HUES48 (cell line): ENCODE measurements around the gene PNCK.

Source experiments
- H3K27ac ChIP-seq: one replicate; pipeline ENCODE4 v1.7.0; 2013; ENCODE audit warnings: low read depth, low read length, inconsistent platforms
- H3K27me3 ChIP-seq: 2 replicates; pipeline ENCODE4 v1.6.1; 2013; ENCODE audit warnings: mild to moderate bottlenecking, low read length; ENCODE audit not compliant: control insufficient read depth, insufficient read depth
- H3K36me3 ChIP-seq: 2 replicates; pipeline ENCODE4 v1.6.1; 2013; ENCODE audit warnings: low read length; ENCODE audit not compliant: control insufficient read depth, insufficient read depth
- H3K4me1 ChIP-seq: 2 replicates; pipeline ENCODE4 v1.6.1; 2013; ENCODE audit warnings: mild to moderate bottlenecking, low read length; ENCODE audit not compliant: control insufficient read depth, insufficient read depth
- H3K4me3 ChIP-seq: 2 replicates; pipeline ENCODE4 v1.5.1; 2013; ENCODE audit warnings: mild to moderate bottlenecking, low read depth, low read length
- H3K9ac ChIP-seq: 2 replicates; pipeline ENCODE4 v1.6.1; 2013; ENCODE audit warnings: mild to moderate bottlenecking, low read depth, low read length, moderate library complexity
- H3K9me3 ChIP-seq: 2 replicates; pipeline ENCODE4 v1.6.1; 2013; ENCODE audit warnings: low read length; ENCODE audit not compliant: control insufficient read depth, insufficient read depth

PNCK gene

DNA sequence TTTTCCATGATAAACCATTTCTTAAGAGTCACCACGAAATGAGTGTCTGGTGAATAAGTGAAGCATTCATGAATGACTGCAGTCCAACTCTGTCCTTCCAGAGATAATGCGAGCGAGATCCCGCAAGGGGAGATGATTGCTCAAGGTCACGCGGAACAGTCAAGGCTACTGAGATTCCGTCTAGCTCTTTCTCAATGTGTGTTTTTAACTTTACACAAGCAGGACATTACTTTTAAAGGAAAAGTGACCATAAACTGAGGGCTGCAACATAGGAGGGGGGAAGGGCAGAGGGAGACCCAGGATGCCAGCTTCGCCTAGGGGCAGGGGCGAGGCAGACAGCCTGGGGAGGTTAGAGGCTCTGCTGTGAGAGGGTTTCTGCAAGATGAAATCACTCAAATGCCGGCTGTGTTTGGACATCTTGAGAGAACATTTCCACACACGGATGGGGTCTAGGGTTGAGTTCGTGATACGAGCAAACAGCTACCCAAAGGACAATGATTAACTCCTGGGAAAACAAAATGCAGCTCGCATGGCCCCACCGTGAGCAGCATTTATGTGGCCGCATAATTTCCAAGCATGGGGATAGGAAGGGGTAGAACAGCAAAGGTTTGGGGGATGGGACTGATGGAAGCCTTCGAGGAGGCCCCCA, 50.8 kb downstream of the PNCK start:
- H3K36me3 ChIP-seq = no peaks in the 10 kb centered on the region
- peaks cover 34% of the 10 kb centered on the region for H3K9me3 ChIP-seq
- H3K9ac ChIP-seq = no peak overlapping the region
- H3K27ac ChIP-seq = no peak overlapping the region
- H3K4me1 ChIP-seq = no peaks in the 10 kb centered on the region
- H3K4me3 ChIP-seq = no peak overlapping the region
- peaks cover 8% of the 10 kb centered on the region; the same call in 1 of the 2 replicates for H3K27me3 ChIP-seq

DNA sequence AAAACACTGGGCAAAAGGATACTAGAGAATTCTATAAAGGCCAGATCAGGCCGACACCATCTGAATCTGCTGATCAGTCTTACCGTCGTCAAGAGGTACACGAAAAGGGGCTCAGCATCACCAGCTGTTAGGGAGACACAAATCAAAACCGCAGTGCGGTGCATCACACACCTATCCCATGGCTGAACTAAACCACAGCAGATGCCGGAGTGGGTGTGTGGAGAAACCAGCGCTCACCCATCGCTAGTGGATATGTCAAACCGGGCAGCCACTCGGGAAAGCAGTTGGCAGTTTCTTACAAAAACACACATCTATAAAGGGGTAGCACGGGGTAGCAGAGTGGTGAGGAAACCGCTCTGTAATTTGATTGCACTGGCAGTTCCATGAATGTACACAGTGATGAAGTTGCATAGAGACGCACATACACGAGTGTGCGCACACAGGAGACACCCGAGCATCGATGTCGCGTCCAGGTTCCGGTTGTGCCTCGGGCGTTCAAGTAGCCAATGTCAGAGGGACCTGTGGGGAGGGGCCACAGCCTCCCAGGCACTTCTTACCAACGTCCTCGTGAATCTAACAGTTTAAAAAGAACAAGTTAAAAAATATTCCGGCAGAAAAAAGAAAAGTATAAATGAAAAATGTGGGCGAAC, 51.5 kb downstream of the PNCK start:
- Histone ChIP-seq H3K27me3 (peaks cover 8% of the 10 kb centered on the region; the same call in 1 of the 2 replicates), H3K4me1 (no peaks in the 10 kb centered on the region), H3K4me3 (no peak overlapping the region)

GRCh38 chrX:153620576-153620975, 53.0 kb downstream of the PNCK start:
- H3K27ac ChIP-seq = no peak overlapping the region
- no peak overlapping the region for H3K4me3 ChIP-seq
- peaks cover 40% of the 10 kb centered on the region for H3K9me3 ChIP-seq
- peaks cover 8% of the 10 kb centered on the region; the same call in 1 of the 2 replicates for H3K27me3 ChIP-seq
- no peak overlapping the region for H3K9ac ChIP-seq
- no peaks in the 10 kb centered on the region for H3K4me1 ChIP-seq
- no peaks in the 10 kb centered on the region for H3K36me3 ChIP-seq

More for the DNA sequence above, 51.5 kb downstream of the PNCK start:
- Histone ChIP-seq H3K9ac (no peak overlapping the region), H3K9me3 (peaks cover 37% of the 10 kb centered on the region), H3K36me3 (no peaks in the 10 kb centered on the region), H3K27ac (no peak overlapping the region)
